NCI-H1048 (cell line): Measurements from ENCODE around the gene TNS3.

Source experiments
- DNase-seq: peaks from one replicate; lab custom pipeline; 2025; lab: John Stamatoyannopoulos, UW

The TNS3 gene

GRCh38 chr7:47484923-47485639, 96.8 kb downstream of the TNS3 start:
- no peak for DNase-seq

DNA sequence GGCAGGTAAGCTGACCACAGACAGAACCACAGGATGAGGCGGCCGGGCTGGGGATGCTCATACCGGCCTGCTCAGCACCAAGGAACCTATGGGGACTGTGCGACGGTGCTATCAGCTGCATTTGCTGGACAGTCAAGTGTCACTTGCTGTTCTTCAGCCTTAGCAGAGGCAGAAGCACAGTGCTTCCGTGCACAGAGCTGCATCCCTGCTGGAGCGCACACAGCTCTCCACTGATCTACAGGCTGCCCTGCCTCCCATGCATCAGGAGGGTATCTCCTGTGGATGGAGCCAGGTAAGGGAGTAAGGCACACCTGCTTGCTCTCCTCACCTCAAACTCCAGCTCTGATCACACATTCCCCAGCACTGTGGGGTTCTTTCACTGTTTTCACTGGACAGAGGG, 97.5 kb downstream of the TNS3 start:
- DNase-seq = no peak

GRCh38 chr7:47483604-47484273, 98.2 kb downstream of the TNS3 start:
- no peak for DNase-seq

- DNase-seq = no peak
Observed at GRCh38 chr7:47482013-47482875, 99.7 kb downstream of the TNS3 start.

GRCh38 chr7:47481541-47482012, 100.3 kb downstream of the TNS3 start:
- no peak for DNase-seq

DNA sequence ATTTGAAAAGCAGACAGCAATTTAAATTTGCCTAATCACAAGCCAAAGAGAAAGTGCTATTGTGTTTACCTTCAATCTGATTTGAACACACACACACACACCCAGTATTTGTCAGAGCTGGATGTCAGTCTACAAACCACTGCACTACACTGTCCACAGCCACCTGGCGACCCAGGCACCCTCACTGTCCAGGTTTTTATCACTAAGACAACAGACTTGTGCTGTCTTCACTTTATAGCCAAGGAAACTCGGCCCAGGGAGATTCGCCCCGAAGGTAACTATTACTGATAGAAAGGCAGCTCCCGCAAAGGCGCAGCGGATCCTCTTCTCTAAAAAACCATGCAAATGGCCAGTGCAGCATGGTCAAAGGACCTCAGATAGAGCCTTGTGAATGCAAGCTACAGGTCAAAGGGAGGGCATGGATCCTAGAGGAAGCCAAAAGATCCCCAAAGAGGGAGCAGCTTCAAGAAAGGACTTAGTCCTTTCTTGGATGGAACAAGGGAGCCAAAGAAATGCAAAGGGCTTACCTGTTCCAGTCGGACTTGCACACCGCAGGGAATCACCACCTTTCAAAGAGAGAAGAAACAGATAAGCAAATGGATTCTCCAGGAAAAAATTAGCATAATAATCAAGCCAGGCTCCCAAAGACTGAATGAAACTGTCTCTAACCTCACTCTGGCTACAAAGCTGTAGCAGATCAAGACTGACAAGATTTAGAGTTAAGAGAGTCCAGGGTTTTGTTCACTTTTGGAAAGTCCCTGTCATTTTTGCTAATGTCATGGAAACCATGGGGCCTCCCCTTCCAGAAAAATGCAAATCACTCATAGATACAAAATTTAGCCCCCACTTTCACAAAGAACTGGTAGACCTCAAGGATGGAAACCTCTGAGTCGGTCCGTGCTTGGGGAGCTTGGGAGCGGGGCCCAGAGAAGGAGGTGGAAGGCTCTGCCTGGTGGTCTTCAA, 101.1 kb downstream of the TNS3 start:
- no peak for DNase-seq

DNA sequence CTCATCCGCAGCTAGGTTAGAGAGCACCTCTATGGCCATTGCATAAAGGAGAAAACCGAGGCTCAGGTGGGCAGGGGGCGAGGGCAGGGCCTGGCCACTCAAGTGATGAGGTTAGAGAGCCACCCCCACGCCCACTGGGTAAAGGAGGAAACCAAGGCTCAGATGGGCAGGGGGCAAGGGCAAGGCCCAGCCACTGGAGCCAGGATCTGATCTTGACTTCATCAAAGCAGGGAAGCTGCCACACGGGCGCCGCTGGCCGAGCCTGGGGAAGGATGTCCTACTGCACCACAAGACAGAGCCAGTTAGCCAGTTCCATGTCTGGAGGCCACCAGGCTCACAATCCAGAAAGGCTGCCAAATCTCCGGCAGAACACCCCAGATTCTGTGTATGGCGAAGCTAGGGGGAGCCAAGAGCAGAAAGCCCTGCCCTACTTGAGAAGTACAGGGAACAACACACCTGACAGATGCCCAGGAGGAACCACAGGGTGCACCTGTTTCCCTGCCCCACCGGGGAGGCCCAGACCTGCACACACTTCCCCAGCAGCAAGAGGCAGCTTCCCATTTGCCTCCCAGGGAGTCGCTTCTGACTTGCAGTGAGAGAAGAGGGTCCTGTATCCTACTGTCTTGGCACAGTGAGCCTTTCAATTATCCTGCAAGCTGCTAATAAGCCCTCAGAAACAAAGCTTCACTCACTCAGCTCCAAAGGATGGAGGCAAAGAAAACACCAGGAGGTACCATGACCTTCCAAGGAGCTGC, 101.9 kb downstream of the TNS3 start:
- no peak for DNase-seq

- DNase-seq = no peak
Observed at GRCh38 chr7:47478926-47479711, 102.8 kb downstream of the TNS3 start.

GRCh38 chr7:47478017-47478344, 103.9 kb downstream of the TNS3 start:
- no peak for DNase-seq

- no peak for DNase-seq
Observed at GRCh38 chr7:47477191-47478016, 104.5 kb downstream of the TNS3 start.

GRCh38 chr7:47475880-47476227, 106.1 kb downstream of the TNS3 start:
- no peak for DNase-seq

DNA sequence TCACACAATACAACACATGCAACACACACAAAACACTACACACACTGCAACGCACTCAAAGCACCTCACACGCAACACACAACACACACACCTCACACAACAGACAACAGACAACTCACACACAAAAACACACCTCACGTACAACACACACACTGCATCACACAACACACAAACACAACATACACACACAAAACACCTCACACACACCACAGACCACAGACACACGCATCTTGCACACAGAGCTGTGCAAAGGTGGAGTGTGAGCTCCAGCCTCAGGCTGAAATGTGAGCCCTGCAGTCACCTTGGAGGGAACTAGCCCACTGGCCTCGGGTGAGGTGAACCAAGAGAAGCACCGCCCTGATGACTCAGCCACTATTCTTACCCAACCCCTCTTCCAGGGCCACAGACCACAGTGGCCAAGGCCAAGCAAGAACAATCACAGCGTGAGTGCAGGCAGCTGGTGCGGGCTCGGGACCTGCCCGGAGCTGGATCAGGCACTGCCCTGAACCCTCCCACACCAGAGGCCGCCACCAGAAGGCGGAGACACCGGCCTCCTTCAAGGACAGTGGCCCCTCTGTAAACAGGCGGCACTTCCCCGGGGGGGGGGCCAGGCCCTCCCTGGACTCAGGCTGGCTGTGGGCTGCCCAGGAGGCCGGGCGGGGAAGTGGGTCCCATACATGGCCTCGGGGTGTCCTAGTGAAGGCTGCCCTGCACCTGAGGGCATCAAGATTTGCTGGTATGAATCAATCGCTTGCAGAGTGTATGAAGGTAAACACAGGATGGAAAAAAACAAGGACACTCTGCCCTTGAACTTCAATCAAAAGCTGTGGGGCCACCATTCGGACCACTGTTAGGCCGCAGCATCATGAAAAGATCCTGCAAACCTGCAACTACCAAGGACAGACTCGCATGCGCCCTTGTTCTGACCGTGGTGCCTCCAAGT, 106.7 kb downstream of the TNS3 start:
- no peak for DNase-seq

DNA sequence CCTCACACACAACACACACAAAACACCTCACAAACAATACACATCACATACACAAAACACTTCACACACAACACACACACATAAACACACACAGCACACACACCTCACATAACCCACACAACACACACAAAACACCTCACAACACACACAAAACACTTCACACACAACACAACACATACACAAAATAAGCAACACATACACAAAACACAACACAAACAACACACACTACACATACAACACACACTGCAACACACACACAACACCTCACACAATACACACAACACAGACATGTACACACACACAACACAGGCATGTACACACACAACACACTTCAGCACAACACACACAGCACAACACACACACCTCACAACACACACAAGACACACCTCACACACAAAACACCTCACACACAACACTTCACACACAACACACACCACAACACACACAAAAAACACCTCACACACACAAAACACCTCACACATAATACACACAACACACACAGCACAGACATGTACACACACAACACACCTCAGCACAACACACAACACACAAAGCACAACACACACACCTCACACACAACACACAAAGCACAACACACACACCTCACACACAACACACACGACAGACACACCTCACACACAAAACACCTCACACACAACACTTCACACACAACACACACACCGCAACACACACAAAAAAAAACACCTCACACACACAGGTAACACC, 107.5 kb downstream of the TNS3 start:
- DNase-seq = no peak

DNA sequence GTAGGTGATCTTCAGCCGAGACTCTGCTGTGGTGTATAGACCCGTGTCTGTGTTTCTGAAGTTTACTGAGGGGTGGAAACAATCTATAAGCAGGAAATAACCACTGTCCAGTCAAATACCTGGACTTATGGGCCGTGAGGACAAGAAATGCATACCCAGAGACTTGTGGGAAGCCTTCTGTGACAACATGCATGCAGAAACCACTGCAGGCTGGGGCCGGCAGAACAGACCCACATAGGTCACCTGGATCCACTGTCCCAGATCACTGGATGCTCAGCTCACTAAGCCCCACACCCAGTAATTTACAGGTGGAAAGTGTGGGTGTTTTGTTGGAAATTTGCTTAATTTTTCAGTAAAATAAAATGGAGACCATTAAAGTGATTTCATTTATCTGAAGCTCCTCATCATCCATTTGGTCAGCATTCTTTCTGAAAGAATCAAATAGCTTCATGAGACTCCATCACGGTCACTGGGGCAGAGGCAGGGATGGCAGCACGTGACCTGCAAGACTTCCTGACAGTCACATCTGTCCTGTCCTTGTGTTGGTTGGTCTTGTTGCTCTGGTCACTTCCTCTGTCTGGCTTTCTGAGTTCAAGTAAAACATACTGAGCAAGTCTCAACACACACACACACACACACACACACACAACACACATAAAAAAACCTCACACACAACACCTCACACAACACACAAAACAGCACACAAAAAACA, 108.3 kb downstream of the TNS3 start:
- no peak for DNase-seq

DNA sequence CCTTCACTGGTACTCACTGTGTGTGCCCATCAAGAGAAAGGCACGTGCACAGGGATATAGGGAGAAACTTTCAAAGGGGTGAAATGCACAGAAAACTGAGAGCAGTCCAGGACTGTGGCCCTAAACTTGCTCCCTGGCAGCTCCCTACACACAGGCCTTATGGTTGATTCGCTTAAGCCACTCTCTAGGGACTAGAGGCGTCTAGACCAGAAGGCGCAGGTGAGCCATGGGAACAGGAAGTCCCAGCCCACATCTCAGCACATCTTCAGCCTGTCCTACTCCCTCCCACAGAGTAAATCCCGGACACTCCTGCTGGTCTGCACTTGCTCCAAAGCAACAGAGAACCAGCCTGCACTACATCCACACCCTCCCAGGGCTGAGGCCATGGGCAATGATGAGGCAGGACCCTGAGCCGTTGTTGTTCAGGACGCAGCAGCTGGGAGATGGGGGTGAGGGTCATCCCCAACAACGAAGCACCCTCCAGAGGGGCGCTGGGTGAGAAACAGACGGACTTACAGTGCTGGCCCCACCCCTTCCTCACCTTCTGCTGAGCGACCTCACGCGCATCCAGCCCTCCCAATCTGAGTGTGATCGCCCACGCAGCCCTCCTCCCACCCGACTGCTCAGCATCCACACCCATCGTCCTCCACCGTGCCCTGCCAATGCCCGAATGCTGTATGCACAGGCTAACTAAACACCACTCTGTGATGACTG, 109.3 kb downstream of the TNS3 start:
- no peak for DNase-seq

- DNase-seq = no peak
Observed at GRCh38 chr7:47471831-47472230, 110.1 kb downstream of the TNS3 start.
